Measurements from ENCODE around the gene IDUA.

IDUA gene

DNA sequence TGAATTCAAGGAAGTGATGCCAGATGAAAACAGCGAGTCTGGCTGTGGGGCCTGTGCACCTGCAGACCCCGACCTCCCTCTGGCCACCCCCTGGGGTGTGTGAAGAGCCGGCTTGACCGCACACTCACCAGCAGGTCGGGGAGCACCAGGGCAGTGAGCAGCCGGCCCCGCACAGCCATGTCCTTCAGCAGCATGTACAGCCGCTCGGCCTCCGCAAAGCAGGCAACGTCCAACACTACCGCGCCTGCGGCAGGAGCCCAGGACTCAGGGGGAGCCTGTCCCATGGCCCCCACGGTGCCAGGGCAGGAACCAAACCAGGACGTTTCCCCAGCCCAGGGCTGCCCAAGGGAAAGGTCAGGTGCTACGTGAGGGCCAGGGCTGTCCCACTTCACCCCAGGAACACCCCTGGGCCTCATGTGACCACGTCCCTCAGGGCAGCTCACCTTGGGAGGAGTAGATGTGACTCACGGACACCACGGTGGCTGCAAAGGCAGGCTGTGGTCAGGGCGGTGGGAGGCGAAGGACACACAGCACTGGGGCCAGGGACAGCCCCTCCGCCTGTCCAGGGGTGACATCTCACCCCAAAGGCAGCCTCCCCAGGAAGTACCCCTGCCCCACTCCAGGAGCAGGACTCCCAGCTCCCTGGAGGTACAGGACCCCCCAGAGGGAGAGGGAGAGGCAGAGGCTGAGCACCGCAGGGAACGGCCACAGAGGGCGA is 21.6 kb upstream of the IDUA start:
- TF ChIP-seq, protein P1, sequence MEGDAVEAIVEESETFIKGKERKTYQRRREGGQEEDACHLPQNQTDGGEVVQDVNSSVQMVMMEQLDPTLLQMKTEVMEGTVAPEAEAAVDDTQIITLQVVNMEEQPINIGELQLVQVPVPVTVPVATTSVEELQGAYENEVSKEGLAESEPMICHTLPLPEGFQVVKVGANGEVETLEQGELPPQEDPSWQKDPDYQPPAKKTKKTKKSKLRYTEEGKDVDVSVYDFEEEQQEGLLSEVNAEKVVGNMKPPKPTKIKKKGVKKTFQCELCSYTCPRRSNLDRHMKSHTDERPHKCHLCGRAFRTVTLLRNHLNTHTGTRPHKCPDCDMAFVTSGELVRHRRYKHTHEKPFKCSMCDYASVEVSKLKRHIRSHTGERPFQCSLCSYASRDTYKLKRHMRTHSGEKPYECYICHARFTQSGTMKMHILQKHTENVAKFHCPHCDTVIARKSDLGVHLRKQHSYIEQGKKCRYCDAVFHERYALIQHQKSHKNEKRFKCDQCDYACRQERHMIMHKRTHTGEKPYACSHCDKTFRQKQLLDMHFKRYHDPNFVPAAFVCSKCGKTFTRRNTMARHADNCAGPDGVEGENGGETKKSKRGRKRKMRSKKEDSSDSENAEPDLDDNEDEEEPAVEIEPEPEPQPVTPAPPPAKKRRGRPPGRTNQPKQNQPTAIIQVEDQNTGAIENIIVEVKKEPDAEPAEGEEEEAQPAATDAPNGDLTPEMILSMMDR (IDR thresholded peaks at IDR 0.05; ENCODE audit: low read depth, low read length), result no peak
- Histone ChIP-seq H3K27me3 (ENCODE audit: insufficient read depth, low read depth, severe bottlenecking) (no peaks in the 10 kb centered on the region), H3K4me3 (ENCODE audit: low read depth, low read length) (no peak overlapping the region), H3K9me3 (ENCODE audit: severe bottlenecking) (no peaks in the 10 kb centered on the region), H3K36me3 (peaks cover 9% of the 10 kb centered on the region; the same call in 1 of the 2 replicates), H3K27ac (no peak overlapping the region)
- DNase-seq, result no peak

DNA sequence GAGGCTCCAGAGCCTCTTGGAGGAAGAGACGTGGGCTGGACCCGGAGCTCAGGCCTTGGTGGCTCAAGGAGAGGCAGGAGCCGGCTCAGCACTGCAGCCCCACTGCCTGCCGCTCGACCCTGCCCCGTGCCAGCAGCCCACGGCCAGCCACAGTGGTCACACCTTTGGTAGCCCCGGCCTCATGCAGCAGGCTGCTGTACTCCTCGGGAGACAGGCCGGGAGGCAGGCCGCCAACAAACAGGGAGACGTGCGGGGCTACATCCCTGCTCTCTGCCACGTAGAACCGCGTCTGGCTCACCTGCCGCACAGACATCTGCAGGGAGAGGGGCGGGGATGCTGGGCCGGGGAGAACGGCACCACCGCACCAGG is 21.1 kb upstream of the IDUA start:
- Histone ChIP-seq H3K27me3 (ENCODE audit: insufficient read depth, low read depth, severe bottlenecking) (no peaks in the 10 kb centered on the region), H3K36me3 (peaks cover 9% of the 10 kb centered on the region; the same call in 1 of the 2 replicates), H3K4me3 (ENCODE audit: low read depth, low read length) (no peak overlapping the region), H3K9me3 (ENCODE audit: severe bottlenecking) (no peaks in the 10 kb centered on the region), H3K27ac (no peak overlapping the region)
- DNase-seq, result no peak
- TF ChIP-seq, protein P1 (IDR thresholded peaks at IDR 0.05; ENCODE audit: low read depth, low read length), result no peak

DNA sequence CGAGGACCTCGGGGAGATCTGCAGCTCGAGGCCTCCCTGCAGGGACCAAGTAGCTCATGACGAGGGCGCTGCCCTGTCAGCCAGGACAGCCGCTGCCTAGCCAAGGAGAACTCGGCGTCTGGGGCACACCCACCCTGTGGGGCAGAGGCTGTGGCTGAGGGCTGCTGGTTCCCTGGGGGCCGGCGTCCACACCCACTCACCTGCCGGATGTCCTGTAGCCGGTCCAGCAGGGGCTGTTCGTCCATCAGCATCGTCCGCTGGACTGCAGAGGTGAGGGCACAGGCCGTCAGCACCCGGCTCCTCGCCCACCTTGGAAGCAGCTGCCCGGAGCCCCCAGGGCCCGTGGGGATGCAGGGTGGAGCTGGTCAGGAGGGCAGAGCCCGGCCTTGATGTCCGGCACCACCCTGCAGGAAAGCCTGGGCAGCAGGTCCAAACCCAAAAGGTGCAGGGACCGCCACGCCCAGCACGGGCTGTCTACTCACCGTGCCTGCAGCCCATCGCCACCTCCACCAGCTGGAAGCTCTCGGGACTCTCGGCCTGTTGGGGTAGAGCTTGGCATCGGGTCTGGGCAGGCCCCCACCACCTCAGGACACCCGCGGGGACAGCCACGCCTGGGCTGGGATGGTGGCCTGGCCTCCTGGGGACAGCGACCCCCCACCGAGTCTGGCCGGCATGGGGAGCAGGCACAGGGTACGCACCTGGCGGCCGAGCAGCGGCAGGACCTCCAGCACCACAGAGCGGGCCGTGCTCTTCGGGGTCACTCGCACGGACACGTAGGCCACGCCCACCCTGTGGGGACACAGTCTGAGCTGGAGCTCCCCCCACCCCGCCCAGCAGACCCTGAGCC is 20.4 kb upstream of the IDUA start:
- no peak for DNase-seq
- Histone ChIP-seq H3K36me3 (peaks cover 7% of the 10 kb centered on the region; the same call in 1 of the 2 replicates), H3K4me3 (ENCODE audit: low read depth, low read length) (no peak overlapping the region), H3K27ac (no peak overlapping the region), H3K27me3 (ENCODE audit: insufficient read depth, low read depth, severe bottlenecking) (no peaks in the 10 kb centered on the region), H3K9me3 (ENCODE audit: severe bottlenecking) (no peaks in the 10 kb centered on the region)
- TF ChIP-seq, protein P1 (IDR thresholded peaks at IDR 0.05; ENCODE audit: low read depth, low read length), result no peak

DNA sequence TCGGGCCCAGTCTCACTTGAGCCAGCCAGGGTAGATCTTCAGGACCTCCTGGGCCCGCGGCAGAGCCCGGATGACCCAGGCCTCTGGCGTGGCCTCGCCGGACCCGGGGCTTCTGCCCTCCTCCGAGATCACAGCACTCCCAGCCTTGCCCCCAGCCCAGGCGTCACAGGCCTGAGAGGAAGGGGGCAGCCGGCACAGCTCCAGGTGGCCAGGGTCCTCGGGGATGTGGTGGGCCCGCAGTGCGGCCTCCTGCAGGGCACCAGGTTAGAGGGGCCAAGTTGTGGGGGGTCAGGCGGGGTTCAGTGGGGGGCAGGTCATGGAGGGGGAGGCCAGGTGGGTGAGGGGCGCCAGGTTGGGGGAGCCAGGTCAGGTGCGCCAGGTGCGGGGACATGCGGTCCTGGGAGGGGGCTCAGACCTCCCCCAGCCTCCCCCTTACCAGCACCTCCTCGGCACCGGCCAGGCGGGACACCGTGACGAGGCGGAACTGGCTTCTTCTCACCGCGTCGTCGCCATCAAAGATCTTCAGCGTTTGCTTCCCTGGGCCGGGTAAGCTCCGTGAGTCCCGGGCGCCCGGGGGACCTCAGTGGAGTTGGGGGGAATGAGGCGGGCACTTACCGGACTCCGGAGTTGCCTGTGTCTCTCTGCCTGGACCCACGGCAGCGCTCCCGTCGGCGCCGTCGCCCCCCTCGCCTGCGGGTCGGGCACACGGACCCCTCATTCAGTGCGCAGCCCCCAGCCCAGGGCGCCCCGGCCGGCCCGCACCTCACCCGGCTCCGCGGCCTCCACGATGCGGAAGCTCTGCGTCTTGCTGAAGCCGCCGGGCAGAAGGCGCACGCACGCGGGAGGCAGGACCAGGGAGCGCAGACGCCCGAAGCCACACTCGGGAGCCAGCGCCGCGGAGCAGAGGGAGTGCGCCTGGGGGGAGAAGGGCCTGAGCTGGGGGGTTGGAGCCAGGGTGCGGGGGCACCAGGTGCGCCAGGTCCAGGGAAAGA is 19.4 kb upstream of the IDUA start:
- TF ChIP-seq, protein P1 (IDR thresholded peaks at IDR 0.05; ENCODE audit: low read depth, low read length), result no peak
- no peaks in the 10 kb centered on the region for H3K9me3 ChIP-seq (ENCODE audit: severe bottlenecking)
- DNase-seq, result no peak
- H3K27me3 ChIP-seq (ENCODE audit: insufficient read depth, low read depth, severe bottlenecking), result no peaks in the 10 kb centered on the region
- H3K4me3 ChIP-seq (ENCODE audit: low read depth, low read length), result no peak overlapping the region
- H3K27ac ChIP-seq, result no peak overlapping the region
- H3K36me3 ChIP-seq, result no peaks in the 10 kb centered on the region; the same call in 1 of the 2 replicates

DNA sequence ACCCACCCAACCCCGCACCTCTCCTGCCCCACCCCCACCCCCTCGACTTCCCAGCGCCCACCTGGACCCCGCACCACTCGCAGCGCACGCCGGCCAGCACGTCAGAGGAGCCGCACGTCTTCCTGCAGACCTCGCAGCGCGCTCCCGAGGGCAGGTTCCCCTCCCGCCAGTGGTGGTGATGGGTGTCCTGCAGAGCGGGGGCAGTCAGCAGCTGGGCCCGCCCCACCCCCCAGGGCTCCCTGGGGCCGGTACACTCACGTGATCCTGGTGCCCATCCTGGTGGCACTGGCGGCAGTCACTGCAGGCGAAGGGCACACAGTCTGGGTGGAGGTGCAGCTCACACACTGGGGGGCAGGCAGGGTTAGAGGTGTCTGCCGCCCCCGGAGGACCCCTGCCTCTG is 18.6 kb upstream of the IDUA start:
- TF ChIP-seq, protein P1 (IDR thresholded peaks at IDR 0.05; ENCODE audit: low read depth, low read length), result no peak
- Histone ChIP-seq H3K4me3 (ENCODE audit: low read depth, low read length) (no peak overlapping the region), H3K36me3 (no peaks in the 10 kb centered on the region; the same call in 1 of the 2 replicates), H3K27me3 (ENCODE audit: insufficient read depth, low read depth, severe bottlenecking) (no peaks in the 10 kb centered on the region), H3K9me3 (ENCODE audit: severe bottlenecking) (no peaks in the 10 kb centered on the region), H3K27ac (no peak overlapping the region)
- DNase-seq, result no peak
